Measurements from ENCODE around the gene BIRC2. TPM values are rescaled to one million over a fixed set of nuclear protein-coding genes. Genes with fewer than 3 reads are reported as not detected.
"Not testable (repeated sequence)": the region's sequence is repeated elsewhere in the genome, so short reads cannot be mapped to it uniquely, and the experiment has no call there.

BIRC2 gene
- total RNA-seq, 1 experiment from 2014 or later = 14.8 TPM

DNA sequence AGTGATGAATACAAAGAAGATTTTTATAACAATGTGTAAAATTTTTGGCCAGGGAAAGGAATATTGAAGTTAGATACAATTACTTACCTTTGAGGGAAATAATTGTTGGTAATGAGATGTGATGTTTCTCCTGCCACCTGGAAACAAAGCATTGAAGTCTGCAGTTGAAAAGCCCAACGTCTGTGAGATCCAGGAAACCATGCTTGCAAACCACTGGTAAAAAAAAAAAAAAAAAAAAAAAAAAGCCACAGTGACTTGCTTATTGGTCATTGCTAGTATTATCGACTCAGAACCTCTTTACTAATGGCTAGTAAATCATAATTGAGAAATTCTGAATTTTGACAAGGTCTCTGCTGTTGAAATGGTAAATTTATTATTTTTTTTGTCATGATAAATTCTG, 24.5 kb upstream of the BIRC2 start:
- DNase-seq (ENCODE audit: low spot score) = no peak

DNA sequence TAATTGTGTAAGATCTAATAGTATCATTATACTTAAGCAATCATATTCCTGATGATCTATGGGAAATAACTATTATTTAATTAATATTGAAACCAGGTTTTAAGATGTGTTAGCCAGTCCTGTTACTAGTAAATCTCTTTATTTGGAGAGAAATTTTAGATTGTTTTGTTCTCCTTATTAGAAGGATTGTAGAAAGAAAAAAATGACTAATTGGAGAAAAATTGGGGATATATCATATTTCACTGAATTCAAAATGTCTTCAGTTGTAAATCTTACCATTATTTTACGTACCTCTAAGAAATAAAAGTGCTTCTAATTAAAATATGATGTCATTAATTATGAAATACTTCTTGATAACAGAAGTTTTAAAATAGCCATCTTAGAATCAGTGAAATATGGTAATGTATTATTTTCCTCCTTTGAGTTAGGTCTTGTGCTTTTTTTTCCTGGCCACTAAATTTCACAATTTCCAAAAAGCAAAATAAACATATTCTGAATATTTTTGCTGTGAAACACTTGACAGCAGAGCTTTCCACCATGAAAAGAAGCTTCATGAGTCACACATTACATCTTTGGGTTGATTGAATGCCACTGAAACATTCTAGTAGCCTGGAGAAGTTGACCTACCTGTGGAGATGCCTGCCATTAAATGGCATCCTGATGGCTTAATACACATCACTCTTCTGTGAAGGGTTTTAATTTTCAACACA, 23.3 kb upstream of the BIRC2 start:
- DNase-seq (ENCODE audit: low spot score) = no peak

DNA sequence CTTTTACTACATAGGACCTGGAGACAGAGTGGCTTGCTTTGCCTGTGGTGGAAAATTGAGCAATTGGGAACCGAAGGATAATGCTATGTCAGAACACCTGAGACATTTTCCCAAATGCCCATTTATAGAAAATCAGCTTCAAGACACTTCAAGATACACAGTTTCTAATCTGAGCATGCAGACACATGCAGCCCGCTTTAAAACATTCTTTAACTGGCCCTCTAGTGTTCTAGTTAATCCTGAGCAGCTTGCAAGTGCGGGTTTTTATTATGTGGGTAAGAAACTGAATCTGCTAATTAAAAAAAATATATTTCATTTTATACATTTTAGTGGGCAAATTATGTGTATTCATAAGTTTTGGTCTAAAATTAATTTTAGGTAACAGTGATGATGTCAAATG, 21.9 kb upstream of the BIRC2 start:
- no peak for DNase-seq (ENCODE audit: low spot score)

DNA sequence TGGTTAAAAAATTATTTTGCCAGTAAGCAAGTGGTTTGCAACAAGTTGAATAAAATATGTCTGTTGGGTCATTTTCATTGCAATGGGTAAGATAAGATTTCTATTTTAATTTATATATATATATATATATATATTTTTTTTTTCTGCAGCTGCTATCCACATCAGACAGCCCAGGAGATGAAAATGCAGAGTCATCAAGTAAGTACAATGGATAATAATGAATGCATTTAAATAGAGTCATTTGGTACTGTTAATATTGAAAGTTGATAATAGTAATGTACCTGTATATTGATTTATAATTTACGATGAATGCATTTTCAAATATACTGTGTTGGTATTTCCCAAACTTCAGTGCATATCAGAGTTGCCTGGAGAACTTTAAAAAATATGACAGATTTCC, 18.3 kb upstream of the BIRC2 start:
- no peak for DNase-seq (ENCODE audit: low spot score)

DNA sequence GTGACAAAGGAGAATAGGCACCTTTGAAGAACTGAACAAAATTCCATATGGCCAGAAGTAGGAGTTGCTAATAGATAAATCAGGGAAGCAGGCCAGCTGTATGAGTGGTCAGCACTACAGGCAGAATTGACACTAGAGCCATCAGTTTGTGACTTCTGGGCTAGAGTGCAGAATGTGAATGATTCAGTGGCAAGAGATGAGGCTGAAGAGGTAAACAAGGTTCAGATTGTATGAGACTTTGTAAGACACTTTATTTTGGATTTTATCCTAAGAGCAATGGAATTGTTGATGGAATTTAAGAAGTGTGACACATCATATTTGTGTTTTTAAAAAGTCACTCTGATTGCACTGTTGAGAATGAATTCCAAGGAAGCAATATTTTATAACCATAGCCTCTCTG, 16.8 kb upstream of the BIRC2 start:
- no peak for DNase-seq (ENCODE audit: low spot score)

DNA sequence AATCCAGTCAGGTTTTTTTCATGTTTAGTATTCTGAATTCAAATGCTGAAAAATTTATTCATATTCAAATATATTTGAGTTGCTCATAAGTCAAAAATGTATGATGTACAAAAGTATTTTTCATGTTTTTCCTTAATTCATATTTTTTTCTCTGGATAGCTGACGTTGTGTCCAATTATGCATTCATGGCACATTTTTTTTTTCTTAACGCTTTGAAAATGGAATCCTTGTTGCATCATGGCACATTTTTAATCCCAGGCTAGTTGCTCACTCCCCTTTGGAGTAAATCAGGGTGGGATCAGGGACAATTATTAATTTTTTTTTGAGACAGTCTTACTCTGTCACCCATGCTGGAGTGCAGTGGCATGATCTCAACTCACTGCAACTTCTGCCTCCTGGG, 15.7 kb upstream of the BIRC2 start:
- DNase-seq (ENCODE audit: low spot score) = no peak

DNA sequence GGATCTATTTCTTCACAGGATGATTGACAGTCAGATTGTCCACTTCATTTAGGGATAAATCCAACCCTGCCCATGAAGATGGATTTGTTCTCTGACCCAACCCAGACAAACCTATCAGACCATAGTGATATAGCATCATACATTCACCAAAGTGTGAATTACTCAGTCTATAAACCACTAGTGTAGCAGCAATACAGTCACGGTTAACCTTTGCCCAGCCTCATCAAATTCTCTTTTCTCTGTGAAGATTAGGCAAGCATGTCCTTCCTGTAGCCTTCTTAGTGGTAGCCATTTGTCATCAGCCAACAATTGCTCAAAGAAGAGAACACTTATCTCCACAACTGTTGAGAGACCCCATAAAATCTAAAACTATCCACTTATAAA, 14.4 kb upstream of the BIRC2 start:
- DNase-seq (ENCODE audit: low spot score) = no peak

DNA sequence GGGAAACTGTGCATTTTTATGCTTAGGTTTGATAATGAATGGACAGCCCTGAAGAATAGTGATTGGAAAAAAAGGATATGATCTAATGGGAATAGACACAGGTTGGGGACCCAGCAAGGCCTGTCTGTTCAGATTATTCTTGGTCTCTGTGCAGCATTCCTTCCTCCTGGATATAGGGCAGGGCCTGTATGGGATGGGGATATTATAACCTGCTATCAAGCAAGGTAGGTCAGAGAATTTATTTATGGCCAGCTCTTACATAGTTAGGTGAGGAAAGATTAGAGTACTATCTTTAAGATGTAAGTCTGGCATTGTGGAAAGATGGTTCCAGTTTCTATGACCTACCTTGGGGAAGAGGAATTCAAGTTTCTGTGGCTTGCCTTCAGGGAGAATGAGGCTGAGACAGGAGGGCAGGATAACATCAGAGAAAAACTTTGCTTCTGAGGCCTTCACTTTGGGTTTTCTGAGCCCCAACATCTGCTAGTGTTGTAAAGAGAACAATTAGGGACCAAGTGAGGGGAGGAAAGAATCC, 8.5 kb upstream of the BIRC2 start:
- no peak for DNase-seq (ENCODE audit: low spot score)

DNA sequence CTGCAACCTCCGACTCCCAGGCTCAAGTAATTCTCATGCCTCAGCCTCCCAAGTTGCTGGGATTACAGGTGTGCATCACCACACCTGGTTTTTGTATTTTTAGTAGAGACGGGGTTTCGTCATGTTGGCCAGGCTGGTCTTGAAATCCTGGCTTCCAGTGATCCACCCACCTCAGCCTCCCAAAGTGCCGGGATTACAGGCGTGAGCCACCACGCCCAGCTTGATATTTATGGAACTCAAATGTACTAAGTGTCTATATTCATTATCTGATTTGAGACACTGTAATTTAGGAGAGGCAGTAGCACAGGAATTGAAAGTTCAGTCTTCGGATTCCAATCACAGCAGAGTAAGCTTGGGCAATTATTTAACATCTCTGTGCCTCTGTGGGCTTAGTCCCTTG, 5.7 kb upstream of the BIRC2 start:
- DNase-seq (ENCODE audit: low spot score) = not testable (repeated sequence)

DNA sequence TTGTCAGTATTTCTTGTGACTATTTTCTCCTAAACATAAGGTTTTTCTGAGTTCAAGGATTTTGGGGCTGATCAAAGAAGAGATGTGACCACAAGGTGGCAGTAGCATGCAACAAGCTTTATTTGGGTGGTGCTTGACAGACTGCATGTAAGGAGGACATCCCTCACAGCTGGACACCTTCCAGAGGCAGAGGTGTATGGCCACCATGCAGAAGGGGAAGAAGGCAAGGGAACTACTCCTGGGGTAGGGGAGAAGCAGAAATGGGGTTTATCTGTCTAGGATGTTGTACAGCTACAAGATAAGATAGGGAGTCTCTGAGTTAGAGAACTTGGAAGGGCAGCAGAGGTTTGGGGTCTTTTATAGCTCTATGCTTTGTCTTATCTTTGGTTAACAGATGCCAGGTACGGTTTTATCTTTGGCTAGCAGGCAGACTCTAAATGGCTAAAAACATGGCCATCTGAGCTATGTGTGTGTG, 5.1 kb upstream of the BIRC2 start:
- DNase-seq (ENCODE audit: low spot score) = peak; percentile 95

DNA sequence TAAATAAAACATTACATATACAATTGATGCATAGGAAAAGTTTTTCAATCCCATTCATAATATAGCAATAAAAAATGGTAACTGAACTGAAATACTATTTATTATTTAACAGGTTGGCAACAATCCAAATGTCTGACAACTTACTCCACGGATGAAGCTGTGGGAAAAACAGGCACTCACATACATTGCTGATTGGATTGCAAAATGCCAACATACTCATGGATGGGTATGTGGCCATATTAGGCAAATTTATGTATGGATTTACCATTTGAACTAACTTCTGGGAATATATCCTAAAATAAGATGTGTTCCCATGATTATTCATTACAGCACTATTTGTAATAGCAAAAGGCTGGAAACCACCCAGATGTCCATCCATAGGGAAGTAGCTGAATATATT, 3.2 kb upstream of the BIRC2 start:
- DNase-seq (ENCODE audit: low spot score) = no peak

DNA sequence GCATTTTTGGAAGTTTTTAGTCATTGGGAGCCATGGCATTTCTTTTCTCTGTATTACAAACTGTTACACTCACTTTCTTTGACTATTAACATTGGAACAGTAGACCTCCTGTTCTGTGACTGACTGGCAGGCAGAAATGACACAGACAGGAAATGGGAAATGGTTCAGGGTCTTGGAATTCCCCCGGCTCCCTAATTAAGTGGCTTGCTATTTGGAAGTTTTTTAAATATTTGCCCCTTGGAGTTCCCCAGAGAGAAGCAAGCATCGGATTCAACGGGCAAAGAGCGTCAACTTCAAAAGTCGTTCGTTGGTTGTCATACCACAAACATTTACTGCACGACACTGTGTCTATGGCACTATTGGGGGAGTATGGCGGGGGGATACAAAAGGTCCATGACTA, 1.1 kb upstream of the BIRC2 start:
- peak; percentile 16 for DNase-seq (ENCODE audit: low spot score)

DNA sequence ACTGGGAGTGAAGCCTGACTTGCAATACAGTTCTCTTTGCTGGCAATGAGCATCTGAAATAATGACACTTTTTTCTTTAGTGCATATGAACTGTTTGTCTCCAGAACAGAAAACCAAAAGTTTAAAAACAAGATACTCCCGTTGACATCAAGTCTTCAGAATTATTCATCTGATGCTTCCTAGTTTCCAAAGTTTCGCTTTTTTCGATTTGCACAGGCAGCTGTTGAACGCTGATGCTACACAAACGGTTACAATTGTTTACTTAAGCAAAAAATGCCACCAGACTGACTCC, 612 bp upstream of the BIRC2 start:
- DNase-seq (ENCODE audit: low spot score) = no peak

DNA sequence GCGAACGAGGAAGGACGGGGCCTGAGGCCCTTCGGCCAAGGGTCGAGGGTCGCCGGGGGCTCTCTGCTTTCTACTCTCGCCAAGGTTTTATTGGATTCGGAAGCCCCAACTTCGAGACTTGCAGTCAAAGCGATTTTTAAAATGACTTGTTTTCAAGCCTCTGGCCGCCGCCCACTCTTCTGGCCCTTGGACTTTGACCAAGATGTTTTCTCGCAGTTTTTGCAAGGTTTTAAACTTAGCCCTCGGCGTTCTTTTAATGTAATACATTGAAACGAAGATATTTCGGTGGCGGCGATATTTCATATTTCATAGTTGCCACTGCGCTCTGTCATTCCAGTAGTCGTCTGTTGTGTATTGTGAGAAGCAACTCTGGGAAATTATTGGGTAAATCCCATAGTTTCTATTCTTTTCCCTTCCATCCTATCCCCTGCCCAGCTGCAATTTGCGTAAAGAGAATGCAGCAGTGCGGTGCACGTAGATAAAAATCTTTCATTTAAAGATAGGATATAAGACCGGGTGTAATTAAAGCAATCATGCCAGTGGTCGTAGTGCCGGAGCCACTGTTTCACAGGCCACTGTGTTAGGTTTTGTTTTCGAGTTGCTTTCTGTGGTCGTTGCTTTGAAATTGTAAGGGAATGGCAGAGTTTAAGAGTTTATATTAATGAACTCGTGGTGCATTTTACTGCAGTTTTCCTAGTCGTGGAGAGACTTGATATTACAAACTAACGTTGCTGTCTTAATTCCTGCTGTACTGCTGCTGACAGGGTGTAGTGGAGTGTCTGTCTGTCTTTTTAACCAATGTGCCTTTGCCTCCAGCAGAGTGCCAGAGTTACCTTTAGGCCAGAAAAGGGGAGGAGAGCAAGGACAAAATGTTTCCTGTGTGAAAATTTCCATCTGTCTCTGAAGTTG, 702 bp downstream of the BIRC2 start:
- peak; percentile 72 for DNase-seq (ENCODE audit: low spot score)

DNA sequence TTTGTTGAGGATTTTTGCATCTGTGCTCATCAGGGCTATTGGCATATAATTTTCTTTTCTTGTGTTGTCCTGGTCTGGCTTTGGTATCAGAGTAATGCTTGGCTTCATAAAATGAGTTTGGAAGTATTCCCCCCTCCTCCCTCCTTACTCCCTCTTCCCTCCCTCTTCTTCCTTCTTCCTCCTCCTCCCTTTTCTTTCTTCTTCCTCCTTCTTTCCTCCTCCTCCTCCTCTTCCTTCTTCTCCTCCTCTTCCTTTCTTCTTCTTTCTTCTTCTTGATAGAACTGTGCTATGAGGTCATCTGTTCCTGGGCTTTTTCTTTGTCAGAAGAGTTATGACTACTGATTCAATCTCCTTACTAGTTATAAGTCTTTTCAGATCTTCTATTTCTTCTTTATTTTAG, 10.1 kb downstream of the BIRC2 start:
- no peak for DNase-seq (ENCODE audit: low spot score)

DNA sequence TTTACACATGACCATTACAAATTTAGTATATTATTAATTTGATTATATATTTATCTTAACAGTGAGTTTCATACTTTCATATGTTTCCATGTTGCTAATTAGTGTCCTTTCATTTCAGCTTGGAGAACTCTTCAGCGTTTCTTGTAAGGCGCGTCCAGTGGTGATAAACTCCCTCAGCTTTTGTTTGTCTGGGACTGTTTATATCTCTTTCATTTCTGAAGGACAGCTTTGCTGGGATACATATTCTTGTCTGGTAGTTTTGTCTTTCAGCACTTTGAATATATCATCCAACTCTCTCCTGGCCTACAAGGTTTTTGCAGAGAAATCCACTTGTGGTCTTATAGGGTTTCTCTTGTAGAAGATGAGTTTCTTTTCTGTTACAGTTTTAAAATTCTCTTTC, 12.4 kb downstream of the BIRC2 start:
- DNase-seq (ENCODE audit: low spot score) = no peak

DNA sequence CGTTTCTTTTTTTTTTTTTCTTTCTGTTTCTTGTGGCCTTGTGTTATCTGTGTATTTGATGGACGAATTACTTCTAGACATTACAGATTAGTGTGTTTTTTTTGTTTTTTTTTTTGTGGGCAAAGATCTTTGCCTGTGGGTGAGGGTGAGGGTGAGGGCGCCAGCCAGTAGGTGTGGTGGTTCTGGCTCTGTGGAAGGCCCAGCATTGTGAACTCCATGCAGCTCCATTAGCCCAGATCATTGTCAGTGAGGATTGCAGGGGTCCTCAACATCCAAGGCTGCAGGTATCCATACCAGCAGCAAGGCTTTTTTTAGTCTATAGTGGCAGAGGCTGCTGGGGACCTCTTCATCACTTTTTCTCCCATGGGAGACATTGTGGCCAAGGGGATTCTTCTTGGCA, 13.7 kb downstream of the BIRC2 start:
- no peak for DNase-seq (ENCODE audit: low spot score)

DNA sequence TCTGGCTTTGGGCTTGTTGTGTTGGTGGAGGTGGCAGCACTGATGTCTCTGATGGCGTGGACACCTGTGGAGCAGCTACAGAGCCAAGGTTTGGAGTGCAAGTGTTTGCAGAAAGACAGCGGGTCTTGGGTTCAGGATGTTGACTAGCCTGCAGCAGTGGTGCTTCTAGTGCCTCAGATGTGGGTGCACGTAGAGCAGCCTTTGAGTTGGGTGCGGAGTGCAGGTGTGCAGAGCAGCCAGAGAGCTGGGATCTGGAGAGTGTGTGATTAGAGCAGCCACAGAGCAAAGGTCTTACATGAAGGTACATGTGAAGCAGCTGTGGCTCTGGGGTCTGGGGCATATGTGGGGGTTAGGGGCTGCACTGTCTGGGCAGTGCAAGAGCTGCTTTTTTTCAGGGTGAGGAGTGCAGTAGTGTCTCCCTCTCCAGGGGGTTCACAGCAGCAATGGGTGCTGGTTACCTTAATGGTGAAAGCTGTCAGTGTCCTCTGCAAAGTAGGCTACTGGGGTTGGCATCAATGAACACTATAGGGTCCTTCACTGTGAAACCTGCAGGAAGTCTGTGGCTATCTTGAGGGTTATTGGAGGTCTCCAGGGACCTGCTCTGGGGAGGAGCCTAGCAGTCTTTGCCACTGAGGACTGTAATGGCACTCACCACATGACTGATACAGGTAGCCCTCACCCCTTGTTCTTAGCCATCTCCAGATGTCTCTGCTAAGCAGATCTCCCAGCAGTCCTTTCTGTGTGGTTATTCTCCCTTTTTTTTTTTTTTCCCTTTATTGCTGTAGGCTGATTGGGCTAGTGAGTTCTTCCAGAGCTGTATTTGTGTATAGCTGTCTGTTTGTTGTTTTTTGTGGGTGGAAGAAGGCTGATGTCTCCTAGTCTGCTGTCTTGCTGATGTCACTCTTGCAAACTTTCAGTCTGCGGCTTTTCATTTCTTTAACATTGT, 14.3 kb downstream of the BIRC2 start:
- no peak for DNase-seq (ENCODE audit: low spot score)

DNA sequence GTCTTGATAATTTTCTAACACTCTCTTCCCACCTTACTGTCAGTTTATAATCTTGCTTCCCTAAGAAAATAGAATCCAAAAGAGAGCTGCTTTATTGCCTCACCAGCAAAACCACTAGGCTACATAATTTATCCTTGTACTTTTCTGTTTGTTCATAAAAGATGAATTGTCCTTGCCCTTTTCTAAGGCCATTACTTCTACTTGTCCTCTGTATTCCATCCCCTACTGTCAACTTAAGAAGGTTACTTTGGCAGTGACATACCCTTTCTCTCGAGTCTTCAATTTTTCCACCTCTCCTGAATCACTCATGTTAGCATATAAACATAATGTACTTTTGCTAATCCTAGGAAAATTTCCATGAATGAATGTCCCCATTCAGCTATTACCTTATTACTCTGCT, 18.0 kb downstream of the BIRC2 start:
- DNase-seq (ENCODE audit: low spot score) = no peak

DNA sequence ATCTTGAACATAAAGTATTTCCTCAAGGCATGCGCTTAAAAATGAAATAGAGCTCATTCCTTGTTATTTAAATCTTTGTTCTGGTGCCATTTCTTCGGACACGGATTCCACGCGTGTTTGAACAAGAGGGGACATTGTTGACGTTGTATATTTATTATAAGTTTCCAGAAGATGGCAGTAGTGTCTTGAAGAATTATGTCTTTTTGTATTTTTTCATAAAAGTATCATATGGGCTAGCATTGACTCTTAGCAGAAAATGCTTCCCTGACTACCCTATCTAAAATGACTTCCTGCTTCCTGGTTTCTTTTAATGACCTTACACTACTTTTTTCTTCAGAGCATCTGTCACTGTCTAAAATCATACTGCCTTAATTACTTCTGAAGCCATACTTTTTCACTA, 20.4 kb downstream of the BIRC2 start:
- peak; percentile 64 for DNase-seq (ENCODE audit: low spot score)

DNA sequence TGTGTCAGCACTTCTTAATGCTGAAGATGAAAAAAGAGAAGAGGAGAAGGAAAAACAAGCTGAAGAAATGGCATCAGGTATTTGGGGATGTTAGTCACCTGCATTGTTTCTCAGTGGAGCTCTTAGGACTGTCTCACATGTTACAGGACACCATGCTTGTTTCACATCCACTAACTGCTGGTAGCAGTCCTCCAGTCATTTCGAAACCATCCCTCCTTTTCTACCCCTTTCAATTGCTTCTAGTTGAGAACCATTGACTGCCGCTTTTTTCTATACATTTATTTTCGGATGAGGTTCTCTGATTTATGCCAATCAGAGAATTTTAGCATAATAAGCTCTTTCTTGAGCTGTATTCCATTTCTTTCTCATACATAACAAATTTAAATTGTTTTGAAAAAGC, 21.5 kb downstream of the BIRC2 start:
- DNase-seq (ENCODE audit: low spot score) = no peak
